Body of pancreas (tissue), 4 donors: Measurements from ENCODE around the gene NFIA.

Source experiments
- POLR2A ChIP-seq, 3 donors: fragments of 450-650 bp; IDR thresholded peaks; one replicate each; pipeline ENCODE4 v1.6.1; 2016; ENCODE audit warnings: antibody characterized with exemption in 3 of 3, mild to moderate bottlenecking in 2 of 3
- TF ChIP-seq, protein P1 (sequence below), 7 experiments: fragments of 450-650 bp in 4 of 7; fragments of 200-600 bp in 3 of 7; sonication (generic) in 3 of 7; IDR thresholded peaks; one replicate each; pipeline ENCODE4 v1.5.1; 2016 to 2019; ENCODE audit warnings: antibody characterized with exemption in 7 of 7

DNA sequence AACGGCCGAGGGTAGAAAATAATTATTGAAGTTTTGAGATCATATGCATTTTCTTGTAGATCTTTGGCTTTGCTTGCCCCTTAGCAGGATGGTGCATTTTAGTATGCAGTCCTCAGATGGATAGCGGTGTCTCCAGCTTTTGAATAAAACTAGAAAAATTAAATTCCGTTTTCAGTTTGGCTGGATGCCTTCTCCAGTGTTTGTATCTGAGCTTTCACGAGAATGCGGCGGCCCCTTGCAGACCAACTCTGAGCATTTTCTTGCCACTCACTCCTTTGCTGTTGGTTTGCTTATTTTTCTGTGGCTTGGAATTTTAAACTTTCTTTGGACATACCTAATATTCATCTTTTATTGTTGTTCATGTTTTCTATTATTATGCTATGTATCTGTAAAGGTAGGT is 192.6 kb downstream of the NFIA start:
- no peak for TF ChIP-seq POLR2A (IDR thresholded peaks at IDR 0.05)
- TF ChIP-seq, protein P1, sequence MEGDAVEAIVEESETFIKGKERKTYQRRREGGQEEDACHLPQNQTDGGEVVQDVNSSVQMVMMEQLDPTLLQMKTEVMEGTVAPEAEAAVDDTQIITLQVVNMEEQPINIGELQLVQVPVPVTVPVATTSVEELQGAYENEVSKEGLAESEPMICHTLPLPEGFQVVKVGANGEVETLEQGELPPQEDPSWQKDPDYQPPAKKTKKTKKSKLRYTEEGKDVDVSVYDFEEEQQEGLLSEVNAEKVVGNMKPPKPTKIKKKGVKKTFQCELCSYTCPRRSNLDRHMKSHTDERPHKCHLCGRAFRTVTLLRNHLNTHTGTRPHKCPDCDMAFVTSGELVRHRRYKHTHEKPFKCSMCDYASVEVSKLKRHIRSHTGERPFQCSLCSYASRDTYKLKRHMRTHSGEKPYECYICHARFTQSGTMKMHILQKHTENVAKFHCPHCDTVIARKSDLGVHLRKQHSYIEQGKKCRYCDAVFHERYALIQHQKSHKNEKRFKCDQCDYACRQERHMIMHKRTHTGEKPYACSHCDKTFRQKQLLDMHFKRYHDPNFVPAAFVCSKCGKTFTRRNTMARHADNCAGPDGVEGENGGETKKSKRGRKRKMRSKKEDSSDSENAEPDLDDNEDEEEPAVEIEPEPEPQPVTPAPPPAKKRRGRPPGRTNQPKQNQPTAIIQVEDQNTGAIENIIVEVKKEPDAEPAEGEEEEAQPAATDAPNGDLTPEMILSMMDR (IDR thresholded peaks at IDR 0.05), result no peak
